ENCODE measurements around the gene ZAR1. TPM values are rescaled to one million over a fixed set of nuclear protein-coding genes. Genes with fewer than 3 reads are reported as not detected.

ZAR1 gene
- total and polyA plus RNA-seq, 9 donors: not detected

DNA sequence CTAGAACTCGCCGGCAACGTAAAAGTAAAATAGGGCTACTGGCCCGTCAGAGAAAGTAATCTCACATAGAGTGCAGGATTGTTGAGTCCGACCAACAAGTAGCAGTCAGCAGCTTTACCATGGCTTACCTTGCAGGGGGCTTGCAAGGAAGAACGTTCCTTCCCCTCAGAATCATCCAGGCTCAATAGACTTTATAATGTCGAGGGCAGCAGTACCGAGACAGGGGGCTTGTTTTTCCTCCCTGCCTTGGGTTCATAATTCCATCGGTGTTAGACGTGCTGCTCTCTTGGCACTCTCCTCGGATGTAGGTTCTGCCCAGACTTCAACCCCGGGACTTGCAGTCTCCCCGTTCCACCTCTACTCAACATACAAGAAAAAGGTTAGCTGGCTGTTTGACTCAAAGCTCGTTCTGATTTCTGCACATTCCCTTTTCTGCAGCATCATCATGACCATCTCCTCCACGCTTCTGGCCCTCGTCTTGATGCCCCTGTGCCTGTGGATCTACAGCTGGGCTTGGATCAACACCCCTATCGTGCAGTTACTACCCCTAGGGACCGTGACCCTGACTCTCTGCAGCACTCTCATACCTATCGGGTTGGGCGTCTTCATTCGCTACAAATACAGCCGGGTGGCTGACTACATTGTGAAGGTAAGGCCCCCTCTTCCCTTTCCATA, 5.4 kb upstream of the ZAR1 start:
- no peak for DNase-seq
- Histone ChIP-seq H3K4me1 (ENCODE audit: control insufficient read depth, insufficient read depth, low read length) (peaks cover 5% of the 10 kb centered on the region), H3K36me3 (ENCODE audit: control insufficient read depth, insufficient read depth, low read length) (no peaks in the 10 kb centered on the region), H3K4me3 (ENCODE audit: low read length) (no peak overlapping the region), H3K9me3 (replicated peaks; ENCODE audit: control insufficient read depth, low read depth, low read length) (no peaks in the 10 kb centered on the region), H3K27me3 (ENCODE audit: control insufficient read depth, insufficient read depth, low read length) (peaks cover 54% of the 10 kb centered on the region), H3K27ac (ENCODE audit: low read length) (no peak overlapping the region)
- WGBS (ENCODE audit: insufficient coverage): 16% methylated on average over 13 of the region's 22 CpGs

DNA sequence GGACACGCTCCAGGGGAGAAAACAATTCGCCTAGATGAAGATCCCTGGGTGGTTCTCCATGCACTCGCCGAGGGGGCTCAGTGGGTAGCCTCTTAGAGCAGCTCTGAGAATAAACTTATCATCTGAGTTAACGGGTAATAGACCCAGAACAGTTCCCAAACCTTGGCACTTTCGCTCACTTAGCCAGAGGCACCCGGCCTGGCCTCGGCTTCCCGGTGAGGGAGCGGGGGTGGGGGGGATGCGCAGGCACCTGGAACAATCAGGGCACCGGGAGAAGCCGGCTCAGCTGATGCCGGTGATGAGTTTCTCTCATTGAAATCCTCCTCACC, 405 bp upstream of the ZAR1 start:
- H3K36me3 ChIP-seq (ENCODE audit: control insufficient read depth, insufficient read depth, low read length): no peaks in the 10 kb centered on the region
- H3K27ac ChIP-seq (ENCODE audit: low read length): no peak overlapping the region
- no peaks in the 10 kb centered on the region for H3K9me3 ChIP-seq (replicated peaks; ENCODE audit: control insufficient read depth, low read depth, low read length)
- H3K4me1 ChIP-seq (ENCODE audit: control insufficient read depth, insufficient read depth, low read length): no peaks in the 10 kb centered on the region
- peaks cover 46% of the 10 kb centered on the region for H3K27me3 ChIP-seq (ENCODE audit: control insufficient read depth, insufficient read depth, low read length)
- no peak overlapping the region for H3K4me3 ChIP-seq (ENCODE audit: low read length)
- WGBS (ENCODE audit: insufficient coverage): 13% methylated on average over 12 of the region's 14 CpGs
- DNase-seq: no peak

DNA sequence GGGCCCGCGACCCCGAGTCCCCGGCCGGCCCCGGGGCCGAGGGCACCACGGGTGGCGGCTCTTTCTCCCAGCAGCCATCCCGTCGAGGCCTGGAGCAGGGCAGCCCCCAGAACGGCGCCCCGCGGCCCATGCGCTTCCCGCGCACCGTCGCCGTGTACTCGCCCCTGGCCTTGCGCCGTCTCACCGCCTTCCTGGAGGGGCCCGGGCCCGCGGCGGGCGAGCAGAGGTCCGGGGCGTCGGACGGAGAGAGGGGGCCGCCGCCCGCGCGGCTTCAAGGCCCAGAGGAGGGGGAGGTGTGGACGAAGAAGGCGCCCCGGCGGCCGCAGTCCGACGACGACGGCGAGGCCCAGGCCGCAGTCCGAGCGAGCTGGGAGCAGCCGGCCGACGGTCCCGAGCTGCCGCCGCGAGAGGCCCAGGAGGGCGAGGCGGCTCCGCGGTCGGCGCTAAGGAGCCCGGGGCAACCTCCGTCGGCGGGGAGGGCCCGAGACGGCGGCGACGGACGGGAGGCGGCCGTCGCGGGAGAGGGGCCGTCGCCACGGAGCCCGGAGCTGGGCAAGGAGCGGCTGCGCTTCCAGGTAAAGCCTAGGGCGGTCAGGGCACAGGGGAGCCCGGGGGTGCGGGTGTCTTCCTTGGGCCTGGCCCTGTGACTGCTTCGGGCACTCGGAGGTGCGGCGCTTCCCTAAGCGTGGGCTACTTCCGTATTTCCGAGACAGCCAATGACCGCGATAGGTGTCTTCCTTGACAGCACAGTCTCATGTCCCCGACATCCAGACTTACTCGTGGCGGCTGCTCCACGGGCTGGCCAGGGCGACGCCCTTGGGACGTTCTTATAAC, 845 bp downstream of the ZAR1 start:
- WGBS (ENCODE audit: insufficient coverage): 3% methylated on average over 101 of the region's 104 CpGs
- no peak for DNase-seq

DNA sequence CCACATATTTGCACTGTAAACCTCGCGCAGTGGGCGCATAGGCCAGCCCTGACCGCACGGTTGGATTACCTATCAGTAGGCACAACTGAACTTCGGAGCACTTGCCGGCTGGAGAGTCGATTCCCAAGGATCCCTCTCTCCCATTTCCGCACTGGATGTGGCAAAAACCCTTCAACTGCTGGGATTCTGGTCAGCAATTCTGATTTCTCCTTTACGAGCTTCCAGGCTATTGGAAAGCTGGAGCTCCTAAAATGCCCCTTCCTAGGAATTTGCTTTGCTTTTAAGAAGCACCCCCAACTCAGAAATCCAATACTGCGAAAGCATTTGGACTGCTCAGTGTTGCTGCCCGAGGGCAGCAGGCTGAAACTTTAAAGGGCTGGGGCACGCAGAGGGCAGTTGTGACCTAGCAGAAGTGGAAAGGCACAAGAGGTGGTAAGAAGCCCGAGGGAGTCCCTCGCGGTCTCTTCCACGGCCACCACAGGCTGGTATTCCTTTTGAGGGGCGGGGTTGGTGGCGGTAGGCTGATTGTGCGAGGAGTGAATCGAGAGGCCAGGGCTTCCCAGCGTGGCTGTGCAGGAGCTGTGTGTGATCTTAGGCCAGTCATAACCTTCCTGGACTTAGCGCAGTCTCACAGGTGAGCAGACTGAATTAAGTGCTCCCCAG, 1.6 kb downstream of the ZAR1 start:
- Histone ChIP-seq H3K36me3 (ENCODE audit: control insufficient read depth, insufficient read depth, low read length) (peaks cover 5% of the 10 kb centered on the region), H3K4me3 (ENCODE audit: low read length) (no peak overlapping the region), H3K4me1 (ENCODE audit: control insufficient read depth, insufficient read depth, low read length) (no peaks in the 10 kb centered on the region), H3K27me3 (ENCODE audit: control insufficient read depth, insufficient read depth, low read length) (peaks cover 42% of the 10 kb centered on the region), H3K27ac (ENCODE audit: low read length) (no peak overlapping the region), H3K9me3 (replicated peaks; ENCODE audit: control insufficient read depth, low read depth, low read length) (no peaks in the 10 kb centered on the region)
- no peak for DNase-seq
- 33% methylated on average over 22 of the region's 23 CpGs for WGBS (ENCODE audit: insufficient coverage)

More for the DNA sequence above, 845 bp downstream of the ZAR1 start:
- no peak overlapping the region for H3K27ac ChIP-seq (ENCODE audit: low read length)
- H3K4me1 ChIP-seq (ENCODE audit: control insufficient read depth, insufficient read depth, low read length): no peaks in the 10 kb centered on the region
- H3K4me3 ChIP-seq (ENCODE audit: low read length): no peak overlapping the region
- peaks cover 42% of the 10 kb centered on the region for H3K27me3 ChIP-seq (ENCODE audit: control insufficient read depth, insufficient read depth, low read length)
- H3K9me3 ChIP-seq (replicated peaks; ENCODE audit: control insufficient read depth, low read depth, low read length): no peaks in the 10 kb centered on the region
- peaks cover 2% of the 10 kb centered on the region for H3K36me3 ChIP-seq (ENCODE audit: control insufficient read depth, insufficient read depth, low read length)

DNA sequence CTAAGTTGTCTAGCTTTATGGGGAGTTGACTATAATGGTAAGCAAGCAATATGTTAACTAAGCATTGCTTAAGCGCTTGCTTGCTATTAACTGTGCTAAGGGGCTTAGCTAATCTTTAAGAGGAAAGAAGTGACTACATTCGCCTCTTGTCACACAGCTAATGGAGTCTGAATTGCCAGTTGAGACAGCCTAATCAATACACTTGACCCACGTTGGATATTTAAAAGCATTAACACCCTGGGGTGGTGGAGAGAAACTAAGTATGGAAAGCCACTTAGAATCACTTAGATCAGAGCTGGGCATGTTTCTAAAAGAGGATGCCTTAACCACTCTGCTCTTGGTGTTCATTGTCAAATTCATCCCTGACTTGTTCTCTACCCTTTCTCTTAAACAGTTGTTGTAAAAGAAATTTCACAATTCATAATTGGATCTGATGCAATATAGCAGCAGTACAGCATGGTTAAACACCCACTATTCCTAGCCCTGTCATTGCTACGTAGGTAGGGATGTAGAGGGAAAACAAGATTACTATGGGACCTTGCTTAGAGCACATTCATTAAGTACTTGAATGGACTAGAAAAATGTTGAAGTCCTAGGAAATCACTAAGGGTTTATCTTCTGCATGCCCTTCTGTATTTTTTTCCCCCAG, 3.5 kb downstream of the ZAR1 start:
- Histone ChIP-seq H3K4me3 (ENCODE audit: low read length) (no peak overlapping the region), H3K36me3 (ENCODE audit: control insufficient read depth, insufficient read depth, low read length) (peaks cover 5% of the 10 kb centered on the region), H3K27ac (ENCODE audit: low read length) (no peak overlapping the region), H3K4me1 (ENCODE audit: control insufficient read depth, insufficient read depth, low read length) (no peaks in the 10 kb centered on the region), H3K9me3 (replicated peaks; ENCODE audit: control insufficient read depth, low read depth, low read length) (no peaks in the 10 kb centered on the region), H3K27me3 (ENCODE audit: control insufficient read depth, insufficient read depth, low read length) (peaks cover 32% of the 10 kb centered on the region)
- 100% methylated on average over 2 of the region's 4 CpGs for WGBS (ENCODE audit: insufficient coverage)
- no peak for DNase-seq

DNA sequence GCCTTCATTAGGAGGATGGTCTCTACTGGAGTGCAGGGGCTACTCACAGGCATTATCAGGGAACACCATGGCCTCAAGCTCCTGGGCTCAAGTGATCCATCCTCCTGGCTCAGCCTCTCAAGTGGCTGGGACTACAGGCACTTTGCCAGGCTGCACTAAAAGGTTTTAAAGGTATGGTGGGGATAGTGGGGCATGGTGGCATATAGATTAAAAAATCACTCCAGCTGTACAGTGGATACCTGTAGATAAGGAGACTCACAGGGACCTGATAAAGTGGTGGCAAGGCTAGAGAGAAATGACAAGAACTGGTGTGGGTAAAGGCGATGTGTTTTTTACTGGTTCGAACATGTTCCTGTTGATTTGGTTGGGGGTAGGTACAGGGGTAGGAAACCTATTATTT, 5.9 kb downstream of the ZAR1 start:
- Histone ChIP-seq H3K4me3 (ENCODE audit: low read length) (no peak overlapping the region), H3K9me3 (replicated peaks; ENCODE audit: control insufficient read depth, low read depth, low read length) (no peaks in the 10 kb centered on the region), H3K4me1 (ENCODE audit: control insufficient read depth, insufficient read depth, low read length) (no peaks in the 10 kb centered on the region), H3K27me3 (ENCODE audit: control insufficient read depth, insufficient read depth, low read length) (peaks cover 17% of the 10 kb centered on the region), H3K27ac (ENCODE audit: low read length) (no peak overlapping the region), H3K36me3 (ENCODE audit: control insufficient read depth, insufficient read depth, low read length) (peaks cover 17% of the 10 kb centered on the region)
- DNase-seq: no peak
- 100% methylated on average over 1 of the region's 2 CpGs for WGBS (ENCODE audit: insufficient coverage)

DNA sequence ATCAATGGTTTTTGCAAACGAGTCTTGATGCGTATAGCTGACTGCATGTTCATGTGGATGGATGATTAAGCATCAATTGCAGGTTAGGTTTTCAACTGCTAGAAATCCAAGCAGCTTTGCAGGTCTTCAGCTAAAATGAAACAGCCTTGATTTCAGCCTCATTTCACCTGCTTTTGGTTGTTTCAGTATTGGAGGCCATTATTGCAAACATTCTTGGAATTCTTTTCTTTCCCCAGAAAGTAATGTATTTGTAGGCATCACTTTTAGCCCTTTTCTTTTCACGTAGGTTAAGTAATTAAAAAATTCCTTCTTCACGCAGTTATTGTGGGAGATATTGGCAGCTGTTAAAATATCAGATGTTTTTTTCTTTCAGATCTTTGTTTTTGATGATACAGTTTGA, 8.8 kb downstream of the ZAR1 start:
- peaks cover 3% of the 10 kb centered on the region for H3K27me3 ChIP-seq (ENCODE audit: control insufficient read depth, insufficient read depth, low read length)
- no peak for DNase-seq
- no peak overlapping the region for H3K4me3 ChIP-seq (ENCODE audit: low read length)
- H3K27ac ChIP-seq (ENCODE audit: low read length): no peak overlapping the region
- no peaks in the 10 kb centered on the region for H3K4me1 ChIP-seq (ENCODE audit: control insufficient read depth, insufficient read depth, low read length)
- H3K36me3 ChIP-seq (ENCODE audit: control insufficient read depth, insufficient read depth, low read length): peaks cover 19% of the 10 kb centered on the region
- WGBS (ENCODE audit: insufficient coverage): no CpG with 5 or more reads among the region's 4 CpGs
- no peaks in the 10 kb centered on the region for H3K9me3 ChIP-seq (replicated peaks; ENCODE audit: control insufficient read depth, low read depth, low read length)

DNA sequence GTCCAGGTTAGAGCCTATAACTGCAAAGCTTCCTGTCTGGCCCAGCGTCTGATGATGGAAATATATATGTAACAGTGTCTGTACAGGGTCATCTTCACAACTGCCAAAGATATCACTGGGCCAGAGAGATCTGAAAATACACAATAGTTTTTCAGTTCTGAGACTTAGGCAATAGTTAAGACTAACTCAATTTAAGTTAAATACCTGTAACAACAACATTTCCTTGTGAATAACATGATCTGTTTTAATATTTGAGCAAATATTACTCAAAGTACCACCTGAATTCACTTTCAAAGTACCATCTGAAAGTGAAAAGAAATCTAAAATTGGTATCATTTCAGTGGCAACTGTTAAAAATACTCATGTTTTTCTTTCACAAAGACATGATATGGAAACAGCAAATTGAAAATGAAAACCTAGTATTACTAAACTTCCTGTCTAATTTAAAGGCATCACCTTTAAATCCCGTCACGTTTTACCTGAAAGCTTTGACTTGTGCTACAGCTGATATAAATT, 9.6 kb downstream of the ZAR1 start:
- Histone ChIP-seq H3K4me3 (ENCODE audit: low read length) (no peak overlapping the region), H3K27ac (ENCODE audit: low read length) (no peak overlapping the region), H3K4me1 (ENCODE audit: control insufficient read depth, insufficient read depth, low read length) (no peaks in the 10 kb centered on the region), H3K9me3 (replicated peaks; ENCODE audit: control insufficient read depth, low read depth, low read length) (no peaks in the 10 kb centered on the region), H3K36me3 (ENCODE audit: control insufficient read depth, insufficient read depth, low read length) (peaks cover 19% of the 10 kb centered on the region), H3K27me3 (ENCODE audit: control insufficient read depth, insufficient read depth, low read length) (no peaks in the 10 kb centered on the region)
- DNase-seq: no peak
- WGBS (ENCODE audit: insufficient coverage): 80% methylated on average over 1 of the region's 3 CpGs

DNA sequence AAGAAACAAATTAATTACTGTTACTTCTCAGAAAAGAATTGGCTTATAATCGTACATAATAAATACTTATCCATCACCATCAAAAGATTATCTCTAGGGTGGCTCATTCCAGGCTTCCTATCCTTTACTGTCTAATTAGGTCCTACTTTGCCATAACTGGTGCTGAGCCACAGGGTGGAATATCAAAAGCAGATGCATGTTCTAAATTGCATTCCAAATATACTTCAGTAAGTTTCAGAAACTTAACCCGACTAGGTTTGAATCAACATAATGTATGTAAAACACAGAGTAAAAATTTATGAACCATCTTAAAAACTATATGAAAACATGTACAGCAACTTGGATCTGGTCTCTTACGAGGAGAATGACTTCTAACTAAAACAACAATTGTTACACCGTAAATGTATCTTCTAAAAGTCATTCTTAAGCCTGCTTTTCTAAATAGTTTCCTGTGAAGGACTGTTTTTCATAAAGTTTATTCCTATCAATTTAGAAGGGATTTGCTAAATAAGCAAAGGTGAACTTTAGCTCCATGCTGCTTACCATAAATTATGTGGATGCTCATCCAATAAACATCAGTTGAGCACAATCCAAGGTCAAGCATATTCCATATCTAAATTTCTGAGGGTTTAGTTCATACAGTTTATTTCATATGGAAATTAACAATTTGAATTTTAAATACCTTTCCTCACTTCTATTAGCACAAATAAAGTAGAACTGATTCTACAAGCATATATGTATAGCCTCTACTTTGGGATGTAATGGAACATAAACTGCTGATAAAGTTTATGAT, 13.4 kb downstream of the ZAR1 start:
- H3K27ac ChIP-seq (ENCODE audit: low read length): no peak overlapping the region

More for the DNA sequence above, 13.4 kb downstream of the ZAR1 start:
- WGBS (ENCODE audit: insufficient coverage): no CpG with 5 or more reads among the region's 4 CpGs
- H3K9me3 ChIP-seq (replicated peaks; ENCODE audit: control insufficient read depth, low read depth, low read length): no peaks in the 10 kb centered on the region
- H3K36me3 ChIP-seq (ENCODE audit: control insufficient read depth, insufficient read depth, low read length): peaks cover 22% of the 10 kb centered on the region
- H3K4me1 ChIP-seq (ENCODE audit: control insufficient read depth, insufficient read depth, low read length): no peaks in the 10 kb centered on the region
- no peak for DNase-seq
- H3K4me3 ChIP-seq (ENCODE audit: low read length): no peak overlapping the region
- no peaks in the 10 kb centered on the region for H3K27me3 ChIP-seq (ENCODE audit: control insufficient read depth, insufficient read depth, low read length)
